GM12878 (cell line): ENCODE measurements around the gene TBRG4. TPM values are rescaled to one million over a fixed set of nuclear protein-coding genes. Genes with fewer than 3 reads are reported as not detected.
A peak's percentile ranks its signal among the peaks of the same experiment; 100 is the strongest.

Experiments used
- ATAC-seq: fragments of 200-7000 bp; cut with Tn5 transposase; 3 replicates; pipeline ENCODE4 v1.9.1; 2020; ENCODE audit warnings: mild to moderate bottlenecking, moderate library complexity
- BruUV-seq: library from RNA; stranded (reverse); fragments of 400-500 nt; replicated peaks from 2 replicates; lab custom pipeline; 2021; lab: Mats Ljungman, UMichigan
- CTCF ChIA-PET: fragments of 300-600 bp; sonication (Branson Sonifier 250); formaldehyde crosslinking; extraction: SDS; loops from one replicate; lab custom pipeline; 2021; ENCODE audit warnings: inconsistent platforms; lab: Yijun Ruan, JAX
- POLR2A ChIA-PET: fragments of 350-600 bp; formaldehyde crosslinking; extraction: SDS; loops from one replicate; lab custom pipeline; 2021; ENCODE audit warnings: inconsistent platforms; lab: Charles Lee
- RAD21 ChIA-PET: fragments of 300-600 bp; sonication (Branson Sonifier 250); formaldehyde crosslinking; loops from one replicate; lab custom pipeline; 2023; ENCODE audit warnings: antibody characterized with exemption; ENCODE audit not compliant: unreplicated experiment; lab: Charles Lee
- SMC1A ChIA-PET: fragments of 300-600 bp; sonication (Branson Sonifier 250); formaldehyde crosslinking; loops from one replicate; lab custom pipeline; 2023; ENCODE audit not compliant: unreplicated experiment, uncharacterized antibody; lab: Charles Lee
- DNase-seq: peaks from one replicate; pipeline ENCODE4 v3.0.0-alpha.2; 2011; ENCODE audit warnings: low read depth, low spot score
- FAIRE-seq: peaks from 3 replicates; lab custom pipeline; 2011; peaks lifted over from hg19 to GRCh38; lab: Jason Lieb, UNC
- H2AFZ ChIP-seq: 2 replicates; pipeline ENCODE4 v1.6.0; 2011; ENCODE audit warnings: low read depth, low read length, control low read depth; ENCODE audit not compliant: control insufficient read depth
- H3K27ac ChIP-seq: 2 replicates; pipeline ENCODE4 v1.5.1; 2011; ENCODE audit warnings: control low read depth; ENCODE audit not compliant: control insufficient read depth, insufficient read depth
- H3K27me3 ChIP-seq, 2 experiments: replicated peaks in 1 of 2; 2 replicates each; pipeline versions ENCODE4 v1.6.0 to v1.6.1; 2011; ENCODE audit warnings: low read length in 1 of 2; ENCODE audit not compliant: control insufficient read depth in 2 of 2, insufficient read depth in 2 of 2
- H3K36me3 ChIP-seq, 2 experiments: 2 replicates each; pipeline ENCODE4 v1.5.1; 2011; ENCODE audit warnings: low read length in 1 of 2; ENCODE audit not compliant: control insufficient read depth in 2 of 2, insufficient read depth in 2 of 2
- H3K4me1 ChIP-seq: 2 replicates; pipeline ENCODE4 v1.6.1; 2011; ENCODE audit warnings: mild to moderate bottlenecking, low read length, moderate library complexity, mixed read lengths; ENCODE audit not compliant: control insufficient read depth, insufficient read depth
- H3K4me2 ChIP-seq: 2 replicates; pipeline ENCODE4 v1.6.0; 2011; ENCODE audit warnings: control low read depth; ENCODE audit not compliant: control insufficient read depth, insufficient read depth
- H3K4me3 ChIP-seq: fragments of 200-600 bp; sonication (generic); 2 replicates; pipeline ENCODE4 v1.5.1; 2016
- H3K79me2 ChIP-seq: 2 replicates; pipeline ENCODE4 v1.6.0; 2011; ENCODE audit warnings: low read length; ENCODE audit not compliant: control insufficient read depth, insufficient read depth
- H3K9ac ChIP-seq: 2 replicates; pipeline ENCODE4 v1.8.0; 2011; ENCODE audit warnings: low read length, control low read depth, mixed read lengths; ENCODE audit not compliant: control insufficient read depth, insufficient read depth
- H3K9me3 ChIP-seq: replicated peaks from 3 replicates; pipeline ENCODE4 v1.5.1; 2011; ENCODE audit warnings: mild to moderate bottlenecking, low read length; ENCODE audit not compliant: control insufficient read depth, insufficient read depth
- H4K20me1 ChIP-seq: 2 replicates; pipeline ENCODE4 v1.6.0; 2011; ENCODE audit not compliant: control insufficient read depth, insufficient read depth
- BCL3 ChIP-seq: IDR thresholded peaks from 2 replicates; pipeline ENCODE4 v1.6.1; 2011; ENCODE audit warnings: borderline replicate concordance, low read depth, mild to moderate bottlenecking, moderate library complexity, low read length; ENCODE audit not compliant: insufficient read depth, poor library complexity, severe bottlenecking
- ELK1 ChIP-seq: IDR thresholded peaks from 2 replicates; pipeline ENCODE4 v1.6.1; 2012; ENCODE audit warnings: low read depth, low read length, improper control_type of control experiment
- GATAD2B ChIP-seq: fragments of 450-650 bp; conservative IDR thresholded peaks from 2 replicates; pipeline ENCODE4 v1.6.1; 2017; ENCODE audit warnings: low read depth, mild to moderate bottlenecking, moderate library complexity
- HDAC6 ChIP-seq: fragments of 200-600 bp; sonication (generic); IDR thresholded peaks from one replicate; pipeline ENCODE4 v1.8.0; 2017; ENCODE audit warnings: antibody characterized with exemption; ENCODE audit not compliant: unreplicated experiment
- NBN ChIP-seq: fragments of 450-650 bp; IDR thresholded peaks from 2 replicates; pipeline ENCODE4 v1.6.1; 2016
- NR2F1 ChIP-seq: fragments of 450-650 bp; conservative IDR thresholded peaks from 2 replicates; pipeline ENCODE4 v1.6.1; 2017; ENCODE audit warnings: mild to moderate bottlenecking
- SUPT20H ChIP-seq: IDR thresholded peaks from 2 replicates; pipeline ENCODE4 v1.6.1; 2011; ENCODE audit warnings: low read depth, mild to moderate bottlenecking, low read length, moderate library complexity, borderline replicate concordance; ENCODE audit not compliant: control insufficient read depth
- TCF3 ChIP-seq: IDR thresholded peaks from 2 replicates; pipeline ENCODE4 v1.6.1; 2012; ENCODE audit warnings: low read depth, mild to moderate bottlenecking, low read length, borderline replicate concordance; ENCODE audit not compliant: insufficient read depth
- USF2 ChIP-seq: IDR thresholded peaks from 2 replicates; pipeline ENCODE4 v1.6.1; 2011; ENCODE audit warnings: low read depth, low read length, improper control_type of control experiment, borderline replicate concordance
- ZNF24 ChIP-seq: fragments of 450-650 bp; IDR thresholded peaks from 2 replicates; pipeline ENCODE4 v1.6.1; 2017; ENCODE audit warnings: antibody characterized with exemption, mild to moderate bottlenecking
- ZNF384 ChIP-seq: IDR thresholded peaks from 2 replicates; pipeline ENCODE4 v1.6.1; 2012; ENCODE audit warnings: low read depth, mild to moderate bottlenecking, low read length, improper control_type of control experiment, borderline replicate concordance
- WGBS: methylation state at CpG from one replicate; pipeline ENCODE4 v1.1.6; 2016; ENCODE audit warnings: low lambda C conversion rate; ENCODE audit not compliant: insufficient replicate concordance, insufficient coverage; ENCODE audit errors: missing lambda C conversion rate; 5-methylcytosine and 5-hydroxymethylcytosine counted together
- in situ Hi-C: fragments of 300-500 bp; cut with MboI; formaldehyde crosslinking; loops from 9 replicates; pipeline ENCODE4 v1.14.3; 2018; ENCODE audit warnings: mixed read lengths
- intact Hi-C: fragments of 100-400 bp; cut with micrococcal nuclease; formaldehyde crosslinking; loops from one replicate; pipeline ENCODE4 v1.14.2; 2022; ENCODE audit not compliant: unreplicated experiment
- polyA plus RNA-seq, 11 experiments: library from polyadenylated mRNA; depleted of rRNA in 4 of 11; unstranded in 6 of 11; stranded (reverse) in 5 of 11; fragments of >200 nt; fragmentation: Nextera tagmentation in 4 of 11; fragmentation: Illumina TruSeq in 1 of 11; extraction: Ambion mirVana in 4 of 11; extraction: Trizol in 1 of 11; gene quantifications; 1 replicate in 1 of 11; 2 replicates in 10 of 11; pipeline versions ENCODE4 v1.2.1 to v1.2.3, GENCODE V29; 2011 to 2016; ENCODE audit warnings: inconsistent platforms in 2 of 11, missing spikeins in 2 of 11, low read depth in 1 of 11
- total RNA-seq, 4 experiments: library from RNA; depleted of rRNA in 3 of 4; stranded (reverse); fragments of >200 nt in 3 of 4; fragmentation: Illumina TruSeq in 1 of 4; extraction: Trizol in 1 of 4; gene quantifications; 2 replicates each; pipeline versions ENCODE4 v1.2.1 to v1.2.3, GENCODE V29; 2013 to 2021

The TBRG4 gene
- total and polyA plus RNA-seq, 10 of the 15 experiments (the other 5 are each of a cell fraction or from before 2014, with no cell fraction given) = 8.4 to 130 (median 118) TPM

- WGBS = 54% methylated on average over 12 of the region's 12 CpGs
- peak; percentile 23; the same call in 2 of the 3 replicates for ATAC-seq
- TF ChIP-seq NBN (no peak), GATAD2B (no peak), ZNF384 (no peak), HDAC6 (no peak), BCL3 (no peak), NR2F1 (no peak), USF2 (no peak), SUPT20H (no peak), TCF3 (no peak), ZNF24 (no peak), ELK1 (no peak)
- TF ChIP-seq, all 136 proteins: peak for 0
- no peak for FAIRE-seq
- Histone ChIP-seq H3K27ac (no peak overlapping the region), H3K36me3 (no peaks in the 10 kb centered on the region), H3K79me2 (no peaks in the 10 kb centered on the region), H3K4me1 (peaks cover 5% of the 10 kb centered on the region), H3K9me3 (no peaks in the 10 kb centered on the region), H4K20me1 (no peaks in the 10 kb centered on the region), H3K4me2 (no peak overlapping the region), H3K4me3 (no peak overlapping the region), H3K27me3 (no peaks in the 10 kb centered on the region; a peak in 1 of 4 replicates), H3K9ac (no peak overlapping the region), H2AFZ (no peak overlapping the region)
- intact Hi-C loops = no loop called here
- in situ Hi-C loops = no loop called here
- CTCF ChIA-PET = interaction anchor here (0.6 to 2.3 kb wide), 3 partner anchors 9 to 267 kb away, joined by 3 to 9 read pairs (median 3); no protein-coding TSS in a partner anchor
- POLR2A ChIA-PET = no interaction called here
- DNase-seq = no peak
- RAD21 ChIA-PET = interaction anchor here (1.3 kb wide), 1 partner anchor 12 kb away, joined by 4 read pairs; no protein-coding TSS in a partner anchor
- BruUV-seq = no TSS peak
- SMC1A ChIA-PET = no interaction called here
Observed at GRCh38 chr7:45123913-45124710, 12.6 kb upstream of the TBRG4 start.
